Thymus (tissue), 11 donors: ENCODE measurements around the gene SCAMP2. TPM values are rescaled to one million over a fixed set of nuclear protein-coding genes. Genes with fewer than 3 reads are reported as not detected.

ENCODE experiments used
- DNase-seq, 9 donors: peaks; one replicate each; pipeline ENCODE4 v3.0.0-alpha.2; 2013; ENCODE audit warnings: low spot score in 9 of 9, low read depth in 6 of 9, missing footprints in 1 of 9
- H3K27ac ChIP-seq, 2 donors: one replicate each; pipeline ENCODE4 v1.5.1; 2013; ENCODE audit warnings: control low read depth in 1 of 2, low read depth in 1 of 2, low read length in 1 of 2, mild to moderate bottlenecking in 1 of 2, moderate library complexity in 1 of 2
- H3K27me3 ChIP-seq, 2 donors: one replicate each; pipeline ENCODE4 v1.5.1; 2013; ENCODE audit warnings: low read length in 1 of 2; ENCODE audit not compliant: control insufficient read depth in 2 of 2, insufficient read depth in 1 of 2
- H3K36me3 ChIP-seq, 2 donors: one replicate each; pipeline ENCODE4 v1.5.1; 2013; ENCODE audit warnings: low read length in 1 of 2, mild to moderate bottlenecking in 1 of 2, moderate library complexity in 1 of 2; ENCODE audit not compliant: control insufficient read depth in 2 of 2, insufficient read depth in 2 of 2
- H3K4me1 ChIP-seq, 2 donors: one replicate each; pipeline ENCODE4 v1.5.1; 2013; ENCODE audit warnings: low read length in 2 of 2; ENCODE audit not compliant: control insufficient read depth in 2 of 2, insufficient read depth in 2 of 2
- H3K4me3 ChIP-seq, 2 donors: one replicate each; pipeline ENCODE4 v1.5.1; 2013; ENCODE audit warnings: low read length in 2 of 2, control low read depth in 1 of 2, mild to moderate bottlenecking in 1 of 2
- H3K9me3 ChIP-seq, 2 donors: one replicate each; pipeline ENCODE4 v1.5.1; 2013; ENCODE audit warnings: low read length in 1 of 2, mild to moderate bottlenecking in 1 of 2; ENCODE audit not compliant: control insufficient read depth in 2 of 2, insufficient read depth in 1 of 2
- WGBS: extraction: QIAGEN DNeasy Blood & Tissue Kit; methylation state at CpG from one replicate; pipeline ENCODE4 v1.1.7; 2013; 5-methylcytosine and 5-hydroxymethylcytosine counted together
- polyA plus RNA-seq: library from polyadenylated mRNA; stranded (reverse); fragments of 200-250 nt; gene quantifications from one replicate; pipeline ENCODE4 v1.2.3, GENCODE V29; 2013
- total RNA-seq: library from RNA; stranded (reverse); fragments of 120-200 nt; gene quantifications from one replicate; pipeline ENCODE4 v1.2.4, GENCODE V29; 2013
- donor health status: healthy.

Gene SCAMP2
- total and polyA plus RNA-seq, 2 donors, result 15.7 to 35.2 TPM

- no peaks in the 10 kb centered on the region for H3K9me3 ChIP-seq
- peaks cover 61 to 65% of the 10 kb centered on the region in 2 donors for H3K36me3 ChIP-seq
- H3K27me3 ChIP-seq, result no peaks in the 10 kb centered on the region
- DNase-seq, result no peak
- peaks cover 0 to 47% of the 10 kb centered on the region in 2 donors for H3K4me1 ChIP-seq
- 89% methylated on average over 25 of the region's 25 CpGs for WGBS
- no peak overlapping the region for H3K4me3 ChIP-seq
- peak overlapping the region; percentile 3 to 46 for H3K27ac ChIP-seq
These were observed 74.5 kb downstream of the SCAMP2 start for GRCh38 chr15:74798388-74799254.

DNA sequence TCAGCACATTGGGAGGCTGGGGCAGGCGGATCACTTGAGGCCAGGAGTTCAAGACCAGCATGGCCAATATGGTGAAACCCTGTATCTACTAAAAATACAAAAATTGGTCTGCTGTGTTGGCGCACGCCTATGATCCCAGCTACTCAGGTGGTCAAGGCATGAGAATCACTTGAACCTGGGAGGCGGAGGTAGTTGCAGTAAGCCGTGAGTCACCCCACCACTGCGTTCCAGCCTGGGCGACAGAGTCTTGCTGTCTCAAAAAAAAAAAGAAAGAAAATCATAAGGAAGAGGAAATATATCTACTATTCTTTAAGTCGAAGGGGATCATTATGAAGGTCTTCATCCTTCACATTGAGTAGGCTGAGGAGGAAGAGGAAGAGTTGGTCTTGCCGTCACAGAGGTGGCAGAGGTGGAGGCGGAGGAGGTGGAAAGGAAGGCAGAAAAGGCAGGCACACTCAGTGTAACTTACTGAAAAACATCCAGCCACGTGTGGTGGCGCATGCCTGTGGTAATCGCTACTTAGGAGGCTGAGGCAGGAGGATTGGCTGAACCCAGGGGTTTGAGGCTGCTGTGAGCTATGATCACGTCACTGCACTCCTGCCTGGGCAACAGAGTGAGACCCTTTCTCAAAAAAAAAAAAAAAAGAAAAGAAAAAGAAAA, 77.1 kb downstream of the SCAMP2 start:
- H3K9me3 ChIP-seq, result peaks cover 0 to 3% of the 10 kb centered on the region in 2 donors
- 88% methylated on average over 14 of the region's 14 CpGs for WGBS
- H3K4me1 ChIP-seq, result peaks cover 10 to 70% of the 10 kb centered on the region in 2 donors
- no peak overlapping the region for H3K27ac ChIP-seq
- H3K4me3 ChIP-seq, result no peak overlapping the region
- peak in 1 of 9 donors; percentile 45 for DNase-seq
- no peaks in the 10 kb centered on the region for H3K27me3 ChIP-seq
- peaks cover 35 to 54% of the 10 kb centered on the region in 2 donors for H3K36me3 ChIP-seq

DNA sequence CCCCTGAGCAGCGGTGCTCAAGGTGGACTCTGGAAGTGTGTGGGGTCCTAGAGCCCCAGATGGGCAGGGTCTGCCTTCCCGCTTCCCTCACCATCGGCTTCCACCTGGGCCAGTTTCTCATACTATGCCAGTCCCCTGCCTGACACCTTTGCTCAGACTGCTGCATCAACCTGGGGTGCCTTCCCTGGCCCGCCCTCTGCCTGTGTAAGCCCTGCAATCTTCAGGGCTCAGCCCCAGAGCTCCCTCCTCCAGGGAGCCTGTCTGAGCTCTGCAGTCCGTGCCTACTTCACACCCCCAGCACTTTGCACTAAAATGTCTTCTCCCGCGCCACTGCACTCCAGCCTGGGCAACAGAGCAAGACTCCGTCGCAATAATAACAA, 78.2 kb downstream of the SCAMP2 start:
- Histone ChIP-seq H3K9me3 (peaks cover 0 to 5% of the 10 kb centered on the region in 2 donors), H3K27me3 (no peaks in the 10 kb centered on the region), H3K4me1 (peaks cover 18 to 73% of the 10 kb centered on the region in 2 donors), H3K4me3 (no peak overlapping the region), H3K36me3 (peaks cover 24 to 46% of the 10 kb centered on the region in 2 donors), H3K27ac (peak overlapping the region in 1 of 2 donors; percentile 36)
- DNase-seq, result no peak
- WGBS, result 92% methylated on average over 9 of the region's 9 CpGs

DNA sequence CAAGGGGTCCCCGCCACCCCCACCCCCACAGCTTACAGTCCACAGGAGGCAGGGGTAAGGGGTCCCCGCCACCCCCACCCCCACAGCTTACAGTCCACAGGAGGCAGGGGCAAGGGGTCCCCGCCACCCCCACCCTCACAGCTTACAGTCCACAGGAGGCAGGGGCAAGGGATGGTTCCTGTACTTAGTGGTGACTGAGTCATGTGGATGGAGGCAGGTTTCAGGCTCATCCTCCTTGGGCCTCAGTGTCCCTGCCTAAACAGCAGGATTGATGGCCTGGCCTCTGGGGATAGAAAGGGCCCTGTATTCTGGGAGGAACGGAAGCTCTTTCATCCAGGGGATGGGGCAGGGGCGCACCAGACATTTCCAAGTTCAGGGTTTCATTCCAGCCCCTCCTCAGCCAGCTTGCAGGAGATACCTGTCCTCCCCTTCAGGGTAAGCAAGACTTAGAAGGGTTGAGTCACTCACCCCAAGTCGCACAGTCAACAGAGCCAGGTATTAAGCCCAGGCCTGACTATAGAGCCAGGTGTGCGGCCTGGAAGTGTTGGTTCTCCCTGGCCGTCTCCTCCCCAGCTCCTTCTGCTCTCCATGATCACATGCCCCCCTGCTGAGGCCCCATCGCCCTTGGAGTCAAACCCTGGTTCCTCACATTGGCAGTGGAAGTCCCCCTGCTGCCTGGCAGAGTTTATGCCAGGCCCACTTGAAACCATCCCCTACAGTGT, 78.8 kb downstream of the SCAMP2 start:
- no peak for DNase-seq
- Histone ChIP-seq H3K36me3 (peaks cover 19 to 44% of the 10 kb centered on the region in 2 donors), H3K4me1 (peaks cover 23 to 73% of the 10 kb centered on the region in 2 donors), H3K4me3 (no peak overlapping the region), H3K27ac (peak overlapping the region in 1 of 2 donors; percentile 36), H3K9me3 (peaks cover 0 to 5% of the 10 kb centered on the region in 2 donors), H3K27me3 (no peaks in the 10 kb centered on the region)
- 96% methylated on average over 7 of the region's 9 CpGs for WGBS

Other genes starting within 250 kb of the SCAMP2 start
- 10.1 TPM for gene EDC3, start 177.3 kb downstream of the SCAMP2 start, total RNA-seq
- 14.6 TPM for gene EDC3, start 177.3 kb downstream of the SCAMP2 start, polyA plus RNA-seq
- 0.09 TPM for gene CYP1A1, start 147.8 kb downstream of the SCAMP2 start, total RNA-seq
- 0.11 TPM for gene CYP1A1, start 147.8 kb downstream of the SCAMP2 start, polyA plus RNA-seq
- not detected for gene CYP1A2, start 124.5 kb downstream of the SCAMP2 start, total RNA-seq
- 0.05 TPM for gene CYP1A2, start 124.5 kb downstream of the SCAMP2 start, polyA plus RNA-seq
- gene CSK, start 91.3 kb downstream of the SCAMP2 start, total RNA-seq, result 39.2 TPM
- 94.4 TPM for gene CSK, start 91.3 kb downstream of the SCAMP2 start, polyA plus RNA-seq
- gene LMAN1L, start 60.5 kb downstream of the SCAMP2 start, total RNA-seq, result not detected
- gene LMAN1L, start 60.5 kb downstream of the SCAMP2 start, polyA plus RNA-seq, result 0.41 TPM
- gene CPLX3, start 46.7 kb downstream of the SCAMP2 start, total RNA-seq, result 0.05 TPM
- gene CPLX3, start 46.7 kb downstream of the SCAMP2 start, polyA plus RNA-seq, result 1.1 TPM
- gene ULK3, start 30.2 kb downstream of the SCAMP2 start, total RNA-seq, result 26.0 TPM
- gene ULK3, start 30.2 kb downstream of the SCAMP2 start, polyA plus RNA-seq, result 59.4 TPM
- 36.1 TPM for gene MPI, start 16.7 kb upstream of the SCAMP2 start, total RNA-seq
- 22.2 TPM for gene MPI, start 16.7 kb upstream of the SCAMP2 start, polyA plus RNA-seq
- gene FAM219B, start 33.5 kb upstream of the SCAMP2 start, total RNA-seq, result 28.0 TPM
- gene FAM219B, start 33.5 kb upstream of the SCAMP2 start, polyA plus RNA-seq, result 25.5 TPM
- gene COX5A, start 64.7 kb upstream of the SCAMP2 start, total RNA-seq, result 65.5 TPM
- gene COX5A, start 64.7 kb upstream of the SCAMP2 start, polyA plus RNA-seq, result 191 TPM
- 3.5 TPM for gene RPP25, start 83.4 kb upstream of the SCAMP2 start, total RNA-seq
- gene RPP25, start 83.4 kb upstream of the SCAMP2 start, polyA plus RNA-seq, result 6.7 TPM
- 2.3 TPM for gene SCAMP5, start 122.2 kb upstream of the SCAMP2 start, total RNA-seq
- 8.4 TPM for gene SCAMP5, start 122.2 kb upstream of the SCAMP2 start, polyA plus RNA-seq
- 11.3 TPM for gene PPCDC, start 150.2 kb upstream of the SCAMP2 start, total RNA-seq
- 20.9 TPM for gene PPCDC, start 150.2 kb upstream of the SCAMP2 start, polyA plus RNA-seq